ENCODE data around the gene CRYAA. TPM values are rescaled to one million over a fixed set of nuclear protein-coding genes. Genes with fewer than 3 reads are reported as not detected.
"Not testable (repeated sequence)": the region's sequence is repeated elsewhere in the genome, so short reads cannot be mapped to it uniquely, and the experiment has no call there.

The CRYAA gene, protein sequence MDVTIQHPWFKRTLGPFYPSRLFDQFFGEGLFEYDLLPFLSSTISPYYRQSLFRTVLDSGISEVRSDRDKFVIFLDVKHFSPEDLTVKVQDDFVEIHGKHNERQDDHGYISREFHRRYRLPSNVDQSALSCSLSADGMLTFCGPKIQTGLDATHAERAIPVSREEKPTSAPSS
- not detected for polyA plus RNA-seq (2013, experiment 1 of 2)
- polyA plus RNA-seq (2013, experiment 2 of 2) = not detected

DNA sequence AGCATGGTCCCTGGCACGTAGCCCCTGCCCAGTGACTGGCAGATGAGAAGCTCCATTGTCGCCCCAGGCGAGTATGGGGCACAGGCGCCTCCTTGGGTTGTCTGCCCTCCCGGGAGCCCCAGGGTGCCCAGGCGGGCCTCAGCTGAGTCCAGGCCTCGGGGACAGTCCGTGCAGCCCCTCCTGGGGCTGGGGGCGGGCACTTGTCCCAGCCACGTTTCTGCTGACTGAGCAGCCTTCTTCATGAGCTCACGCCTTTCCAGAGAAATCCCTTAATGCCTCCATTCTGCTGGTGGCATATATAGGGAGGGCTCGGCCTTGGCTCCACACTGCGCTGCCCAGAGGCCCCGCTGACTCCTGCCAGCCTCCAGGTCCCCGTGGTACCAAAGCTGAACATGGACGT is at the start of gene CRYAA:
TSS of gene CRYAA (plus strand) at position 301 of the 400 bp plus-strand sequence. CDS start at position 393, 92 bp downstream.
- WGBS (ENCODE audit: extremely low coverage, insufficient coverage, low lambda C conversion rate) = no CpG with 5 or more reads among the region's 16 CpGs
- H3K9ac ChIP-seq (ENCODE audit: low read length); H3K4me1 ChIP-seq (ENCODE audit: control insufficient read depth, low read depth, low read length); DNase-seq; H3K36me3 ChIP-seq (ENCODE audit: control insufficient read depth, insufficient read depth, low read length); H3K4me3 ChIP-seq (ENCODE audit: low read length); H3K79me1 ChIP-seq (ENCODE audit: low read length); H3K23ac ChIP-seq (ENCODE audit: low read length); H2BK15ac ChIP-seq (replicated peaks; ENCODE audit: low read depth); H4K8ac ChIP-seq (ENCODE audit: low read depth, low read length); H3K27me3 ChIP-seq (ENCODE audit: insufficient read depth, low read length, poor library complexity); H3K56ac ChIP-seq (ENCODE audit: low read length); H4K5ac ChIP-seq (ENCODE audit: low read length); H3K79me2 ChIP-seq (ENCODE audit: control insufficient read depth, insufficient read depth, low read length); H2BK120ac ChIP-seq (ENCODE audit: low read depth, low read length); H3K18ac ChIP-seq (ENCODE audit: low read length); H2AK5ac ChIP-seq (ENCODE audit: low read length); H3K4me2 ChIP-seq (ENCODE audit: low read length); H2BK5ac ChIP-seq (ENCODE audit: low read length); H3K27ac ChIP-seq (ENCODE audit: low read depth, low read length); H3K4ac ChIP-seq (ENCODE audit: low read depth, low read length): not testable (repeated sequence)

DNA sequence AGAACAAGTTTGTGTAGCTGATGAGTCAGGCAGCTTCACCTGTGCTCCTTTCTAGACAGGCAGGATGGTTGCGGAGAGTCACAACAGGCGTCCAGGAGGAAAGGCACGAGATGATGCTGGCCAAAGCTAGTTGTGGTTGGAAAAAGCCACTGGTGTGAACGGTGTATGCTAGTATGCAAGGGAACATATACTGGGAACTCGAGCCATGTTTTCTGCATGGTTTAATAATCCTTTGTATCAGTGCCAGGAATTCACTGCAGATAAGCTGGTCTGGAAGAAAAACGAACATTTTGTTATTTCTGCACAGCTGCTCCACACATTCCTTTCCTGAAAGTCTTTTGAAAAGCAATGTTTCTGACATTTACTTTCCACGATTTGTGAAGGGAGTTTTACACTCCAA is 38.7 kb upstream of the CRYAA start:
- H2BK120ac ChIP-seq (ENCODE audit: low read depth, low read length); H3K4me2 ChIP-seq (ENCODE audit: low read length); H3K79me2 ChIP-seq (ENCODE audit: control insufficient read depth, insufficient read depth, low read length); H3K36me3 ChIP-seq (ENCODE audit: control insufficient read depth, insufficient read depth, low read length); H2BK5ac ChIP-seq (ENCODE audit: low read length); H3K4ac ChIP-seq (ENCODE audit: low read depth, low read length); H3K56ac ChIP-seq (ENCODE audit: low read length); H3K79me1 ChIP-seq (ENCODE audit: low read length); DNase-seq; H3K23ac ChIP-seq (ENCODE audit: low read length); H3K4me1 ChIP-seq (ENCODE audit: control insufficient read depth, low read depth, low read length); H3K4me3 ChIP-seq (ENCODE audit: low read length); H3K27me3 ChIP-seq (ENCODE audit: insufficient read depth, low read length, poor library complexity); H2BK15ac ChIP-seq (replicated peaks; ENCODE audit: low read depth); H2AK5ac ChIP-seq (ENCODE audit: low read length); H3K9ac ChIP-seq (ENCODE audit: low read length); H3K27ac ChIP-seq (ENCODE audit: low read depth, low read length); H3K18ac ChIP-seq (ENCODE audit: low read length); H4K8ac ChIP-seq (ENCODE audit: low read depth, low read length); H4K5ac ChIP-seq (ENCODE audit: low read length): not testable (repeated sequence)
- WGBS (ENCODE audit: extremely low coverage, insufficient coverage, low lambda C conversion rate) = no CpG with 5 or more reads among the region's 7 CpGs

DNA sequence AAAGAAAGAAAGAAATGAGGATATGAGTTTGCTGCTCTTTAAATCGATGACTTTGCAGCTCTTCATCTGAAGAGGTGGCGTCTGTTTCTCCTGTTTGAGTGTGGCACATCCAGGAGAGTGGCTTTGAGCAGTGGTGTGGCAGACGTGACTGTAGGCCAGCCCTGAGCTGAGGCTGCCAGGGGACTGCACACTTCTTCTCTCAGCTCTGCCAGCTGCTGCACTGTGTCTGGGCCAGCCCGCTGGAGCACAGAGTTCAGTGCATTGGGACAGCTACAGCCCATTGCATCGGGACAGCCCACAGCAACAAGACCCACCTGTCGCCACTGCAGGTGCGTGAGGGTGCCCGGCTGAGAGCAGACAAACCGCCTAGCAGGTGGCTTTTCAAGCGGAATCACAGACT is 34.3 kb upstream of the CRYAA start:
- not testable (repeated sequence) for H3K4me1 ChIP-seq (ENCODE audit: control insufficient read depth, low read depth, low read length); H3K27me3 ChIP-seq (ENCODE audit: insufficient read depth, low read length, poor library complexity); H4K8ac ChIP-seq (ENCODE audit: low read depth, low read length); H3K4me3 ChIP-seq (ENCODE audit: low read length); H3K79me2 ChIP-seq (ENCODE audit: control insufficient read depth, insufficient read depth, low read length); H2BK15ac ChIP-seq (replicated peaks; ENCODE audit: low read depth); H2BK5ac ChIP-seq (ENCODE audit: low read length); H3K4ac ChIP-seq (ENCODE audit: low read depth, low read length); H3K36me3 ChIP-seq (ENCODE audit: control insufficient read depth, insufficient read depth, low read length); H2BK120ac ChIP-seq (ENCODE audit: low read depth, low read length); H3K56ac ChIP-seq (ENCODE audit: low read length); H4K5ac ChIP-seq (ENCODE audit: low read length); H3K4me2 ChIP-seq (ENCODE audit: low read length); DNase-seq; H2AK5ac ChIP-seq (ENCODE audit: low read length); H3K27ac ChIP-seq (ENCODE audit: low read depth, low read length); H3K9ac ChIP-seq (ENCODE audit: low read length); H3K23ac ChIP-seq (ENCODE audit: low read length); H3K18ac ChIP-seq (ENCODE audit: low read length); H3K79me1 ChIP-seq (ENCODE audit: low read length)
- no CpG with 5 or more reads among the region's 10 CpGs for WGBS (ENCODE audit: extremely low coverage, insufficient coverage, low lambda C conversion rate)

DNA sequence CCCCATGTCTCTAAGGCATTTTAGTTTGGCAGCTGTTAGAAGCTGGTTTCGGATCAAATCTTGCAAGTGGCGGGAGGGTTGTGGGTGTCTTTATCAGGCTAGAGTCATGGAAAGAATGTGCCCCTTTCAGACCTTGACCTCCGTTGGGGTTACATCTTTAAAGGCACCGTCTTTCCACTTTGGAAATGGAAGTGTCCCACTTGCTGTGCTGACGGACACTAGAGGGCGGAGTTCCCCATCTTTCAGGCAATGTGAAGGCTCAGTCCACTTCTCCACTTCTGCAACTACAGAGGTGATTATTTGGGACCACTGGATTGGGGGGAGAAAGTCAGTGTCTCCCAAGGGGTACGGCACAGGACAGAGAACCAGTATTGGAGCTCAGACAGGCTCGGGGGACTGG is 29.9 kb upstream of the CRYAA start:
- WGBS (ENCODE audit: extremely low coverage, insufficient coverage, low lambda C conversion rate) = no CpG with 5 or more reads among the region's 8 CpGs

DNA sequence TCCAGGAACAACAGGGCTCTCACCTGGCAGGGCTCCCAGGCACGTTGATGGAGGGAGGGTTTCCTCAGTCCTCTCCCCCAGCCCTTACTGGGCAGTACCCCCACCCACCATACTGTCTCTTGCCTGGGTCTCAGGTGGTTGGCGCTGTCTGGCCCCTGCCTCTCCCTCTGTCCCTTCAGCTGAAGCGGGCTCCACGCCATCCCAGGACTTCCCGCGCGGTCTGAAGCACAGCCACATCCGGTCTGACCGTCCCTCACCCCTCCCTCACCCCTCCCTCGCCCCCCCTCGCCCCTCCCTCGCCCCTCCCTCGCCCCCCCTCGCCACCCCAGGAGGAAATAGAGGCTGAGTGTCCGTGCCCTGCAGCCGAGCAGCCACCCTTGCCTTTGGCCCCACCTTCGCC is 27.4 kb upstream of the CRYAA start:
- H3K79me2 ChIP-seq (ENCODE audit: control insufficient read depth, insufficient read depth, low read length); H4K8ac ChIP-seq (ENCODE audit: low read depth, low read length); H3K18ac ChIP-seq (ENCODE audit: low read length); H3K56ac ChIP-seq (ENCODE audit: low read length); H2BK15ac ChIP-seq (replicated peaks; ENCODE audit: low read depth); H2BK5ac ChIP-seq (ENCODE audit: low read length); H3K4me2 ChIP-seq (ENCODE audit: low read length); H3K23ac ChIP-seq (ENCODE audit: low read length); H2AK5ac ChIP-seq (ENCODE audit: low read length); H3K27ac ChIP-seq (ENCODE audit: low read depth, low read length); H3K4ac ChIP-seq (ENCODE audit: low read depth, low read length); H3K79me1 ChIP-seq (ENCODE audit: low read length); H4K5ac ChIP-seq (ENCODE audit: low read length); H3K4me1 ChIP-seq (ENCODE audit: control insufficient read depth, low read depth, low read length); H3K36me3 ChIP-seq (ENCODE audit: control insufficient read depth, insufficient read depth, low read length); H2BK120ac ChIP-seq (ENCODE audit: low read depth, low read length); DNase-seq; H3K27me3 ChIP-seq (ENCODE audit: insufficient read depth, low read length, poor library complexity); H3K9ac ChIP-seq (ENCODE audit: low read length); H3K4me3 ChIP-seq (ENCODE audit: low read length): not testable (repeated sequence)
- no CpG with 5 or more reads among the region's 17 CpGs for WGBS (ENCODE audit: extremely low coverage, insufficient coverage, low lambda C conversion rate)

More for the DNA sequence above, 29.9 kb upstream of the CRYAA start:
- H3K4ac ChIP-seq (ENCODE audit: low read depth, low read length); H2BK15ac ChIP-seq (replicated peaks; ENCODE audit: low read depth); H3K79me2 ChIP-seq (ENCODE audit: control insufficient read depth, insufficient read depth, low read length); H3K4me2 ChIP-seq (ENCODE audit: low read length); H3K23ac ChIP-seq (ENCODE audit: low read length); H2AK5ac ChIP-seq (ENCODE audit: low read length); H2BK5ac ChIP-seq (ENCODE audit: low read length); H3K27me3 ChIP-seq (ENCODE audit: insufficient read depth, low read length, poor library complexity); H3K4me3 ChIP-seq (ENCODE audit: low read length); H3K56ac ChIP-seq (ENCODE audit: low read length); DNase-seq; H3K18ac ChIP-seq (ENCODE audit: low read length); H3K4me1 ChIP-seq (ENCODE audit: control insufficient read depth, low read depth, low read length); H3K36me3 ChIP-seq (ENCODE audit: control insufficient read depth, insufficient read depth, low read length); H4K5ac ChIP-seq (ENCODE audit: low read length); H3K9ac ChIP-seq (ENCODE audit: low read length); H3K27ac ChIP-seq (ENCODE audit: low read depth, low read length); H3K79me1 ChIP-seq (ENCODE audit: low read length); H2BK120ac ChIP-seq (ENCODE audit: low read depth, low read length); H4K8ac ChIP-seq (ENCODE audit: low read depth, low read length): not testable (repeated sequence)

DNA sequence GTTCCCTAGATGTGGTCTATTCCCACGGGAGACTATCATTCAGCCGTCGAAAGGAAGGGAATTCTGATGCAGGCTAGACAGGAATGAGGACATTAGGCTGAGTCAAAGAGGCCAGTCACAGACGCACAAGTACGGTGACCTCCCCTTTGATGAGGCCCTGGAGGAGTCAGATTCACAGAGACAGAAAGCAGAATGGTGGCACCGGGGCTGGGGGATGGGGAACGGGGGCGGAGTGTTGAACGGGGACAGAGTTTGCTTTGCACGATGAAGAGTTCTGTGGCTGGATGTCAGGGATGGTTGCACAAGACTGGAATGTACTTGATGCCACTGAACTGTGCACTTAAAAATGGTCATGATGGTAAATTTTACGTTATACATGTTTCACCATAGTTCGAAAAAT is 22.2 kb upstream of the CRYAA start:
- not testable (repeated sequence) for H3K4ac ChIP-seq (ENCODE audit: low read depth, low read length); H2AK5ac ChIP-seq (ENCODE audit: low read length); H3K56ac ChIP-seq (ENCODE audit: low read length); H4K5ac ChIP-seq (ENCODE audit: low read length); H2BK5ac ChIP-seq (ENCODE audit: low read length); H3K23ac ChIP-seq (ENCODE audit: low read length); H3K4me2 ChIP-seq (ENCODE audit: low read length); H3K27me3 ChIP-seq (ENCODE audit: insufficient read depth, low read length, poor library complexity); H3K9ac ChIP-seq (ENCODE audit: low read length); H3K36me3 ChIP-seq (ENCODE audit: control insufficient read depth, insufficient read depth, low read length); H3K4me1 ChIP-seq (ENCODE audit: control insufficient read depth, low read depth, low read length); H3K79me2 ChIP-seq (ENCODE audit: control insufficient read depth, insufficient read depth, low read length); H2BK15ac ChIP-seq (replicated peaks; ENCODE audit: low read depth); H4K8ac ChIP-seq (ENCODE audit: low read depth, low read length); H3K79me1 ChIP-seq (ENCODE audit: low read length); H3K18ac ChIP-seq (ENCODE audit: low read length); H3K4me3 ChIP-seq (ENCODE audit: low read length); DNase-seq; H3K27ac ChIP-seq (ENCODE audit: low read depth, low read length); H2BK120ac ChIP-seq (ENCODE audit: low read depth, low read length)
- no CpG with 5 or more reads among the region's 12 CpGs for WGBS (ENCODE audit: extremely low coverage, insufficient coverage, low lambda C conversion rate)

All from mesendoderm (in vitro differentiated cells).